Measurements from ENCODE around the gene CPED1.

DNA sequence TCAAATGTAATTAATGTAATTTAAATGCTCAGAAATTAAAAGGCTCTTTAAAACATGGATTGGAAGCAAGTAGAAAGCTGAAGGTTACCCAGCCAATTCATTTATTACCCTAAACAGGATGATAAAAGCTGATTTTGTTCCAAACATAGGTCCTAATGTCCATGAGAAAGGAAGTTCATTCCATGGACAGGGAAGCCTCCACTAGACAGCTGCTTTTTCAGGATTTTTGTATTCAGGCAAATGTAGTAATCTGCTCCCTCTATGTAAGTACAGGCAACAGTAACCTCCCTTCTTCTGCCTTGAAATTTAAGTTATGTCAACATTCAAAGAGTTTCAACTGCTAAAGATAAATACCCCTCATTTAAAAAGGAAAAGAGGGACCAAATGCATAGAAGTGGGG lies 217.3 kb downstream of the CPED1 start:
- TF ChIP-seq, protein P1, sequence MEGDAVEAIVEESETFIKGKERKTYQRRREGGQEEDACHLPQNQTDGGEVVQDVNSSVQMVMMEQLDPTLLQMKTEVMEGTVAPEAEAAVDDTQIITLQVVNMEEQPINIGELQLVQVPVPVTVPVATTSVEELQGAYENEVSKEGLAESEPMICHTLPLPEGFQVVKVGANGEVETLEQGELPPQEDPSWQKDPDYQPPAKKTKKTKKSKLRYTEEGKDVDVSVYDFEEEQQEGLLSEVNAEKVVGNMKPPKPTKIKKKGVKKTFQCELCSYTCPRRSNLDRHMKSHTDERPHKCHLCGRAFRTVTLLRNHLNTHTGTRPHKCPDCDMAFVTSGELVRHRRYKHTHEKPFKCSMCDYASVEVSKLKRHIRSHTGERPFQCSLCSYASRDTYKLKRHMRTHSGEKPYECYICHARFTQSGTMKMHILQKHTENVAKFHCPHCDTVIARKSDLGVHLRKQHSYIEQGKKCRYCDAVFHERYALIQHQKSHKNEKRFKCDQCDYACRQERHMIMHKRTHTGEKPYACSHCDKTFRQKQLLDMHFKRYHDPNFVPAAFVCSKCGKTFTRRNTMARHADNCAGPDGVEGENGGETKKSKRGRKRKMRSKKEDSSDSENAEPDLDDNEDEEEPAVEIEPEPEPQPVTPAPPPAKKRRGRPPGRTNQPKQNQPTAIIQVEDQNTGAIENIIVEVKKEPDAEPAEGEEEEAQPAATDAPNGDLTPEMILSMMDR (IDR thresholded peaks at IDR 0.05; ENCODE audit: low read length): no peak
- no peak for TF ChIP-seq EZH2phosphoT487 (IDR thresholded peaks at IDR 0.05; ENCODE audit: low read length)
